Measurements from ENCODE around the gene METTL25B. TPM values are rescaled to one million over a fixed set of nuclear protein-coding genes. Genes with fewer than 3 reads are reported as not detected.
"Not testable (repeated sequence)": the region's sequence is repeated elsewhere in the genome, so short reads cannot be mapped to it uniquely, and the experiment has no call there.

METTL25B gene
- total RNA-seq, 1 donor from 2014 or later = 7.9 TPM

- no peak for DNase-seq (ENCODE audit: low read depth, low spot score)
Observed at GRCh38 chr1:156747742-156748669, 19.7 kb downstream of the METTL25B start.

- DNase-seq (ENCODE audit: low read depth, low spot score) = no peak
Observed at GRCh38 chr1:156748670-156749418, 20.6 kb downstream of the METTL25B start.

GRCh38 chr1:156749419-156750118, 21.3 kb downstream of the METTL25B start:
- DNase-seq (ENCODE audit: low read depth, low spot score) = no peak

GRCh38 chr1:156750191-156750672, 22.0 kb downstream of the METTL25B start:
- no peak for DNase-seq (ENCODE audit: low read depth, low spot score)

- DNase-seq (ENCODE audit: low read depth, low spot score) = no peak
Observed at GRCh38 chr1:156750711-156751450, 22.6 kb downstream of the METTL25B start.

- DNase-seq (ENCODE audit: low read depth, low spot score) = no peak
Observed at GRCh38 chr1:156751451-156751756, 23.1 kb downstream of the METTL25B start, which contains the start of gene HDGF. Gene HDGF (minus strand): TSS chr1:156751675. CDS start chr1:156751429, 246 bp downstream.

GRCh38 chr1:156751757-156752481, 23.6 kb downstream of the METTL25B start:
- DNase-seq (ENCODE audit: low read depth, low spot score) = peak; percentile 90

- no peak for DNase-seq (ENCODE audit: low read depth, low spot score)
Observed at GRCh38 chr1:156752843-156753482, 24.7 kb downstream of the METTL25B start.

- DNase-seq (ENCODE audit: low read depth, low spot score) = no peak
Observed at GRCh38 chr1:156754219-156754618, 25.9 kb downstream of the METTL25B start.

GRCh38 chr1:156755527-156755950, 27.3 kb downstream of the METTL25B start:
- DNase-seq (ENCODE audit: low read depth, low spot score) = no peak

- no peak for DNase-seq (ENCODE audit: low read depth, low spot score)
Observed at GRCh38 chr1:156756355-156756754, 28.1 kb downstream of the METTL25B start.

GRCh38 chr1:156757572-156758253, 29.4 kb downstream of the METTL25B start:
- not testable (repeated sequence) for DNase-seq (ENCODE audit: low read depth, low spot score)

GRCh38 chr1:156760092-156760795, 32.0 kb downstream of the METTL25B start:
- DNase-seq (ENCODE audit: low read depth, low spot score) = no peak

GRCh38 chr1:156760796-156761104, 32.5 kb downstream of the METTL25B start:
- DNase-seq (ENCODE audit: low read depth, low spot score) = no peak

GRCh38 chr1:156765136-156765535, 36.9 kb downstream of the METTL25B start:
- not testable (repeated sequence) for DNase-seq (ENCODE audit: low read depth, low spot score)

GRCh38 chr1:156765666-156766065, 37.4 kb downstream of the METTL25B start:
- no peak for DNase-seq (ENCODE audit: low read depth, low spot score)

GRCh38 chr1:156766298-156767100, 38.2 kb downstream of the METTL25B start:
- no peak for DNase-seq (ENCODE audit: low read depth, low spot score)

Data from pulmonary artery endothelial cell (primary cell).